A549 treated with AZD9567 at 1 μM for 4 hours (cell line): ENCODE results near the gene ZNF594. TPM values are rescaled to one million over a fixed set of nuclear protein-coding genes. Genes with fewer than 3 reads are reported as not detected.

Experiments
- total RNA-seq: library from RNA; stranded (reverse); fragments of 200-300 nt; extraction: Qiagen RNA extraction; gene quantifications from 5 replicates; pipeline ENCODE4 v1.2.3, GENCODE V29; 2022; ENCODE audit not compliant: insufficient read depth

The ZNF594 gene
- total RNA-seq = 1.3 to 1.9 TPM (median 1.4 TPM) in 5 replicates

DNA sequence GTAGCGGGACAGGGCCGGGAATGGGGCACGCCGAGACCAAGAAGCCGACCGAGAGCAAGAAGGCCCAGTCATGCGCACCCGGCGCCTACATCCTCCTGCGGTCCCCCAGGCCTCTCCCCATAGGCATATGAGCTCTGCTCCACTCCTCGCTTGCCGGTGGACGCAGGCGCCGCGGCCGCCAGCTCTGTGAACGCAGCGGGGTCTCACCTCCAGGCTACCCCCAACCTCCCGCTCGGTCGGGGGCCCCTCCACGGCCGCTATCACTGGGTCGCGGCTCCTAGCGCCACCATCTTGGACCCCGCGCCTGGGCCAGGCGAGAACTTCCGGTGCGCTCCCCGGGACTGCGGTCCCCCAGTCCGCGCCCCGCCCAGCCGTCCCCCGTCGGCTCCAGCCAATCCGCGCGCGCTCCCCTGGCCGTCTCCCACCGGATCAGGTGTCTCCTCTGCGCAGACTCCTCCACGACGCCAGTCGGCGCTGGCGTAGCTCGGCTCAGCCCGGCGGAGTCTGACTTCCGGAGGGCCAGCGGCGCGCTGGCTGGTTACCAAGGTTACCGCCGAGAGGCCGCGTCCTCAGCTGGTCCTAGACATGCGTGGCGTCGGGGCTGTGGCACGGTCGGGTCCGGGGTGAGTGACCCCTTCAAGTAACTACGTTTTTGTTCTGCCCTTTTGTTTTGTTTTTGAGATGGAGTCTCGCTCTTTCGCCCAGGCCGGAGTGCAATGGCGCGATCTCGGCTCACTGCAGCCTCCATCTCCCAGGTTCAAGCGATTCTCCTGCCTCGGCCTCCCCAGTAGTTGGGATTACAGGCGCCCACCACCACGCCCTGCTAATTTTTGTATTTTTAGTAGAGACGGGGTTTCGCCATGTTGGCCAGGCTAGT is at the start of gene ZNF594:
Gene ZNF594 (minus strand): TSS at position 328 of the 877 bp plus-strand sequence. CDS start 7,612 bp downstream, outside the sequence.

DNA sequence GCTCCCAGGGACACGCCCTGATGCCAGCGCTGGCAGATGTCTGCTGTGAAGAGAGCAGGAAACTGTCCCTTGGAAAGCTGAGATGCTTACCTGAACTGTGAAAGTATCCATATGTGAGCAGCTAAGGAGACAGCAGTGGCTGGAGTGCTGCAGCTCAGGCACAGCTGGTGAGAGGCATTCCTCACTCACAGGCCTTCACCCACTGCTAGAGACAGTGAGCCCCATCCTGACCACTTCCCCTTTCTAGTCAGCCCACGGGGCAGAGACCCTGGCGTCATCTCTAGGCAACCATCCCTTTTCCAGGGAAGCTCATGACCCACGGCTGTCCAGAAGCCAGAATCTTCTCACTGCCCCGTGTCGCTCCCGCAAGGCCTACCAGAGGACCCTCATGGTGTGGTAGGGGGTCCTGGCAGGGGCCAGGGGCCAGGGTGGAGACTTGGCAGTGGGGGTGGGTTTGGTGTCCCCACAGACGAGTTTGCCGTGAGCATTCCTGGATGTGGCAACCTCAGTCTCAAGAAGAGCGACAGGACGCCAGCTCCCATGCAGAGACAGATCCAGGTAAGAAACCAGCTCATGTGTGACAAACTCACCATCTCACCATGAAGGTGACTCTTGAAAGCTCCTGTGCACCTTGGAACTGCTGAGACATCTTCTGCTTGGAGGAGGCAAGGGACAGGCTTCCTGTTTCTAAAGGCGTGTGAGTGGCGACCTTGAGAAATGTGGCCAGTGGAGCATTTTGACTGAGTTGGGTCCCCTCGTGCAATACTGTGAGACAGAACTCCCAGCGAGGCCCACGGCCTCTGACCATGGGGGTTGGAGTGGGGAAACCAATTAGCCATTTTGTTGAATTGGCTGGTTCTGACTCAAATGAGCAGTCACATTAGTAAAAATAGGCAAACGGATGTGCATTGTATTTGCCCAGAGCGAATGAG is 43.2 kb upstream of the ZNF594 start, which contains the start of gene SCIMP:
Gene SCIMP (minus strand): TSS at position 216 of the 932 bp plus-strand sequence. CDS start 105 bp downstream, at position 111.

Other genes with a start within 250 kb of the ZNF594 start
- 1,940 to 2,758 TPM (median 2,664 TPM) in 5 replicates for gene PFN1, start 243.3 kb downstream of the ZNF594 start, total RNA-seq
- gene ENO3, start 240.7 kb downstream of the ZNF594 start, total RNA-seq = 28.4 to 52.6 TPM (median 44.9 TPM) in 5 replicates
- 61.2 to 77.6 TPM (median 74.1 TPM) in 5 replicates for gene SPAG7, start 224.1 kb downstream of the ZNF594 start, total RNA-seq
- 25.4 to 37.2 TPM (median 33.9 TPM) in 5 replicates for gene CAMTA2, start 204.2 kb downstream of the ZNF594 start, total RNA-seq
- gene INCA1, start 194.3 kb downstream of the ZNF594 start, total RNA-seq = 1.5 to 2.0 TPM (median 1.8 TPM) in 4 of 5 replicates, not detected in the other
- gene KIF1C, start 193.9 kb downstream of the ZNF594 start, total RNA-seq = 97.3 to 167 TPM (median 112 TPM) in 5 replicates
- 0.55 to 0.80 TPM (median 0.69 TPM) in 4 of 5 replicates, not detected in the other for gene SLC52A1, start 156.4 kb downstream of the ZNF594 start, total RNA-seq
- gene ZFP3, start 113.4 kb downstream of the ZNF594 start, total RNA-seq = 0.85 to 1.8 TPM (median 1.1 TPM) in 5 replicates
- 3.3 to 10.3 TPM (median 4.1 TPM) in 5 replicates for gene ZNF232, start 80.0 kb downstream of the ZNF594 start, total RNA-seq
- gene USP6, start 75.8 kb downstream of the ZNF594 start, total RNA-seq = 0.01 to 0.05 TPM (median 0.03 TPM) in 4 of 5 replicates, not detected in the other
- not detected in 5 replicates for gene SCIMP, start 43.0 kb upstream of the ZNF594 start, total RNA-seq
- gene RABEP1, start 90.4 kb upstream of the ZNF594 start, total RNA-seq = 27.9 to 43.9 TPM (median 41.2 TPM) in 5 replicates
- 75.5 to 144 TPM (median 84.8 TPM) in 5 replicates for gene NUP88, start 227.8 kb upstream of the ZNF594 start, total RNA-seq
- gene RPAIN, start 228.3 kb upstream of the ZNF594 start, total RNA-seq = 34.5 to 42.1 TPM (median 35.9 TPM) in 5 replicates
- gene C1QBP, start 247.3 kb upstream of the ZNF594 start, total RNA-seq = 521 to 583 TPM (median 568 TPM) in 5 replicates